Measurements from ENCODE around the gene HSBP1. TPM values are rescaled to one million over a fixed set of nuclear protein-coding genes. Genes with fewer than 3 reads are reported as not detected.

The HSBP1 gene
- total RNA-seq, 1 experiment from 2014 or later: 30.7 TPM

DNA sequence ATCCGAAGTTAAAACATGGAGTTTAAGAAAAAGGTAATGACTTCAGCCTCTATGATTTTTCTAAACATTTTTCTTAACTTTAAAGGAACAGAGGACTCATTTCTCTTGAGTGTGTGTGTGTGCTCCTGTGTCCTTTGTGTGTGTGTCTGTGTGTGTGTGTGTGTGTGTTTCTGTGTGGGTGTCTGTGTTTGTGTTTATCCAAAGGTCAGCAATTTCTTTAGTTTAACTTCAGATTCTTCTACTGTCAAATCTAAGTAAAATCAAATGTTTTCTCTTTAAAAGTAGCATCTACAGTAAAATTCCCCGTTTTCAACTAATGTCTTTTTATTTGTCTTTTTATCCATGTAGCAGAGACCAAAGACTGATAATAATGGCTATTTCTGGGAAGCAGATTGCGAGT, 31.8 kb downstream of the HSBP1 start:
- no peak for DNase-seq (ENCODE audit: low spot score)

DNA sequence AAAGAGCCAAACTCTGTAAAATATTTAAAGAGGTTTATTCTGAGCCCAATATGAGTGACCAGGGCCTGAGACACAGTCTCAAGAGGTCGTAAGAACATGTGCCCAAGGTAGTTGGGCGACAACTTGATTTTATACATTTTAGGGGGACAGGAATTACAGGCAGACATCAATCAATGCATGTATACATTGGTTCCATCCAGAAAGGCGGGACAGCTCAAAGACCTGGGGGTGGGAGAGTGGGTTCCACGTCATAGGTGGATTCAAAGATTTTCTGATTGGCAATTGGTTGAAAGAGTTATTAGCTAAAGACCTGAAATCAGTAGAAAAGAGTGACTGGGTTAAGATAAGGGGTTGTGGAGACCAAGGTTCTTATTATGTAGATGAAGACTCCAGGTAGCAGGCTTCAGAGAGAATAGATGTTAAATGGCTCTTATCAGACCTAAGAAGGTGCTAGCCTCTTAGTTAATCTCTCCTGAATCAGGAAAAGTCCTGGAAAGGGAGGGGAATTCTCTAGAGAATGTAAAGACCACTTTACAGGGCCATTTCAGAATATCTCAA, 32.4 kb downstream of the HSBP1 start:
- no peak for DNase-seq (ENCODE audit: low spot score)

DNA sequence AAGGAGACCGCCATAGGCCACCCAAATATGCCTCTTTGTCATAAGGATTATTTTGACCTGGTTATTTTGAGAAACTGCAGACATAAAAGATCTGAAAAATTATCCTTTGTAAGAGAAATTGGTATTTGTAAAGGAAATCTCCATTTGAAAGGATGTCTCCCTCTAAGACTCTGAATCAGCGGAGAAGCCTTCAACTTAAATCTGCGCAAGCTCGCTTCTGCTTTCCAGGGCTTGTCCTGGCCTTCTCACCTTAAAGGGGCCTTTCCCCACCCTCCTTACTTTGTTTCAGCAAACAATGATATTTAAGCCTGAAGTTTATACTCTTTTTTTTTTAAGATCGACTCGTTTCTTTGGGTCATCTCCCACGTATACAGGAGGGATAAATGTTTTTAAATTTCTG, 34.5 kb downstream of the HSBP1 start:
- DNase-seq (ENCODE audit: low spot score): no peak

DNA sequence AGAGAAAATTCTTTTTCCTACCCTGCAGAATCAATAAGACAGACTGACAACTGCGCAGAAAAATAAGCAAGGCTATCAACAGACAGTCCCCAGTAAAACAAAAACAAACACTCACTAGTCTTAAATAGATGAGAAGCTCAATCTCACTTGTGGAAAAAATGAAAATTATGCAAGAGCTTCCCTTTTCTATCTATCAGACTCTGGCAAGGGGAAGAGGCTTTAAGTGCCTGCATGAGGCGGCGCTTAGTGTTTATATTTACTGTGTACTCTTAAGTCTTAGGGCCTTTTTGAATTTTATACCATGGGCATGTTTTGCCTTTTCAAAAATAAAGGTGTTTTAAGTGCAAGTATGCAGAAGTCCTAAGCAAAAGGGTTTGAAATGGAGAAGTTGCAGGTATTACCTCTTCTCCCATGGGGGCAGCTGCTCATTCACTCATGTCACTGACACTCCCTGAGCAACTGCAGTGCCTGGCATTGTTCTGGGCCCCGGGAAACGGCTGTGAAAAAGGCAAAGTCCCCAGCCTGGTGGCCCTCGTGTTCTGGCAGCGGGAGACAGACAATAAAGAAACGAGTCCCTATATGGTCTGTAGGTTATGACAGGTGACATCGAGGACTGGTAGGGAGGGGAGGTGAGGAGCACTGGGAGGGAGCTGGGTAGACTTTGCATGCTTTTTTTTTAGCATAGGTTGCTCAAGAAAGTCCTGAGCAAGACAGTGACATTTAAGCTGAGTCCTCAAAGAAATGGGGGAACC, 35.2 kb downstream of the HSBP1 start:
- no peak for DNase-seq (ENCODE audit: low spot score)

DNA sequence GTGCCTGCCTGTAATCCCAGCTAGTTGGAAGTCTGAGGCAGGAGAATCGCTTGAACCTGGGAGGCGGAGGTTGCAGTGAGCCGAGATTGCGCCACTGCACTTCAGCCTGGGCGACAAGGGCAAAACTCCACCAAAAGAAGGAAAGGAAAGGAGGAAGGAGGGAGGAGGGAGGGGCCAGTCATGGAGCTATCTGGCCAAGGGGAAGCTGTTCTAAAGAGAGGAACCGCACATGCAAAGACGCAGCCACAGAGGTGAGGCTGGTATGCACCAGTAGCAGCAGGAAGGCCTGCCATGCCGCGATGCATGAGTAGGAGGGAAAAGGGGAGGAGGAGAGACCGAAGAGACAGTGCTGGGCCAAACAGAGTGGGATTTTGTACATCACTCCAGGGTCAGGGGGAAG, 35.9 kb downstream of the HSBP1 start:
- no peak for DNase-seq (ENCODE audit: low spot score)

DNA sequence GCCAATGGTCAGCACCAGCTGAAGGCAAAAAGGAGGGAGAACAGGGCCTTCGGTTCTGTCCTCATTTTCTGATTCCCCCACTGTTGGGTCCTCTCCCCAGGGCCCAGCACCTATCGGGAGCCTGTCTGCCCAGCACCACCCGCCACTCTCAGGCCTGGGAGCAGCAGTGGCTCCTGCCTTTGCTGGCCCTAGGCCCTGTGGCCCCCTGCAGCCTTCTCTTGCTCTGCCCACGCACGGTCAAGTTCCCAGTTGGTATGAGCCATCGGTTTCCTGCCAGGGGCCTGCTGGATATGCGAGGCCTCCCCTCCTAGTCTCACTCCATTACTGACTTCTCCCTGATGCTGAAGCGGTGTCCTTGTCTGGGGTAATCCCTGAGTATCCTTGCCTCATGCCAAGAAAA, 37.5 kb downstream of the HSBP1 start:
- no peak for DNase-seq (ENCODE audit: low spot score)

DNA sequence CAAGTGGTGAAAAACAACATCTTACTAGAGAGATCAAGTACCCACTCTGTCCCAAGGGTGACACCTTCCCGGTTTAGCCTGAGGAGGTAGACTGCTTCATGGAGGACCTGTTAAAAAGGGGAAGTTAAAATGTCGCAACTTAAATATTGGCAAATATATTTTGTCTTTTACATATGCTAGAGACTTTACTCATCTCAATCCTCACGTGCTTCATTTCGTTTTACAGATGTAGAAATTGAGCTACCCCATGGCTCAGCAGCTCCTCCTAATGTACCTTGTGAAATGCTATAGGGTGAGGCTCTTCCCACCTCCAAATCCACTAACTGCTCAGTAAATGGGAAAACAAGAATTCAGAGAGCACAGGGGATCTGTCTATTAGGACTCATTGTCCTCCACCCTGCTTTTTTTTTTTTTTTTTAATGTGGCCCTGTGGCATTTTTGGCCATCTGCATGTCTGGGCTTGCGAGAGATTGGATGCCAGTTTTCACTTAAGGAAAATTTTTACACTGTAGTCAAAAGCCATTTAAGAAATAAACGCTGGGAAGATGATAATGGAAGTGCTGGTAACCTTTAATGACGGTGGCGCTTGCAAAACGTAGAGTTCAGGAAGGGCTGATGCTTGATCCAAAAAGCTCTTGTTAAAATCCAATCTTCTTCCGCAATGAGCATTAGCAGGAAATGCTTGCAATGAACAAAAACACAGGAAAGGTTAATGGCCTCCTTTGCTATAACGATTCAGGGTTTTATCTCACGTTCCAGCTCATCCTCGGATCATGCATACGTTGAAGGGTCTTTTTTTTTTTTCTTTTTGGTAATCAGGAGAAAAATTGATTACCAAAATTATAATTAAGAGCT, 39.8 kb downstream of the HSBP1 start:
- DNase-seq (ENCODE audit: low spot score): no peak

DNA sequence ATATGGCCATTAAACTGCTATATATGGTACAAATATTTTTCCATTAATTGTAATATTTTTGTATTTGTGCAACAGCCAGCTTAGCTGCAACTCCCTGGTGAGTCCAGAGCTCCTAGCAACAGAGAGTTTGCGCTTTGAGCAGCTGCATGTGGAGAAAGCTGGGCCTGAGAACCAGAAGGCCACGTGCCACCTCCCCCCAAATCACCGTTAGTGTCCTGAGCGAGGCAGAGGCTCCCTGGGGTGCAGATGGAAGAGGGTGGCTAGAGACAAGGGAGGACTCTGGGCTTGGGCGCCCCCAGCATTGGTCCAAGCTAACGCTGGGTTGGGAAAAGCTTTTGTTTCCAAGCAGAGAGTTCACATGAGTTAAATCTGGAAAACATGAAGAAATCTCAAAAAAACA, 41.6 kb downstream of the HSBP1 start:
- no peak for DNase-seq (ENCODE audit: low spot score)

DNA sequence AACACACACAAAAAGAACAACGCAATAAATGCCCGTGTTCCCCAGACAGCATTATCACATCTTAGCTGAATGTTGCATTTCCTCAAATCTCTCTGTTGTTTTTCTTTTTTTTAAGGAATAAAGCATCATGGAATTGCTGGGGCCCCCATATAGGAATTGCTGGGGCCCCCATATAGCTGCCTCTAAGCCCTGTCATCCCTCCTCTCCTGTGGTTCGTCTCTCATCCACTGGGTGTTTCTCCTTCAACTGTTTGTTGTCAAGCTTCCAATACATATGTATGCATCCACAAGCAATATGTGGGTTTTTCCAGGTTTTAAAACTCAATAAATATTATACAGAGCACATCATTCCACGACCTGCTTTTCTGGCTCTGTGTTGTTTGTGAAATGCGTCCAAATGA, 43.2 kb downstream of the HSBP1 start:
- DNase-seq (ENCODE audit: low spot score): no peak

DNA sequence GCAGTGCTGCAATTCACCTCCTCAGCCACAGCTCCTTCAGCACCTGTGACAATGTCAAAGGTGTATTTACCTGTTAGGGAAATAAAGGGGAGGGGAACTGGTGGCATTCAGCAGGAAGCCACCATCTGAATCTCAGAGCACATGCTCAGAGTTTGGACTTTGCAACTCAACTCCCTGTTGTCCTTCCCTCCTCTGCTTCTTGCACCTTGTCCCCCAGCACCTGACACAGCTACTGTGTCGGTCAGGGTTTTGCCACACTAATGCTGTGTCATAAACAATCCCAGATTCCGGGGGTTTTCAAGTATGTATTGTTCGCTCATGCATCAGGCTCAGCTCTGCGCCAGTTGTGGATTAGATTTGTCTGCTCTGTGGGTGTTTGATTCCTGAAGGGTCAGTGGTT, 43.7 kb downstream of the HSBP1 start:
- no peak for DNase-seq (ENCODE audit: low spot score)

DNA sequence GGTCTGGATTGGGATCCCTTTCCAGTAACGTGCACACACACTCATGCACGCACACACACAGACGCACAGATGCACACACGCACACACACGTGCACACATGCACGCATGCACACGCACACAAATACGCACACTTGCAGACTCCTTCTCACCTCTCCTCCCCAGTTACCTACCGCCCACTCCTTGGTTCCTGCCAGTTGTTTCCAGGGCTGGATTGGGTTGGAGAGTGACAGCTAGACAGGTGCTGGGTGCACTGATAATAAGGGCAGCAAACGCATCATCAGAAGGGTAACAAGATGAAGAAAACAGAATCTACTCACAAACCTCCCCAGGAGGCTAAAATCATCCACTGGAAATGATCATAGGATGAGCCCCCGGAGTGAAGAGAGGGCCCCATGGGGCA, 45.0 kb downstream of the HSBP1 start:
- DNase-seq (ENCODE audit: low spot score): no peak

DNA sequence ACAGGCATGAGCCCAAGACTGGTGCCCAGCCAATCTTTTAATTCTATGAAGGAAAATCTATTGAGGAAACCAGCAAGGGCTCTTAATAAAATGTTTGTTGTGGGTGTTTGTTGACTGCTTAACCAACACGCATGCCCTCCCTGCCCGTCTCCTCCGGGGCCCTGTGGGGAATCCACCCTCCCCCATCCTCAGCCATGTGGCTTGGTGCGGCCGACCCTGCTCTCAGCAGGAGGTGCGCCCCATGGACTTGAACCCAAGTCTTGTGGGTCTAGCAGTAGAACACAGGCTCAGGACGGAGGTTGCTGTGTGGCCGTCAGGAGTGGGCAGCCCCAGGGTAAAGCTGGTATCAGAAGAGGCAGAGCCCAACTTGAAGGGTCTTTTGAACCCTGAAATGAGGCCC, 46.1 kb downstream of the HSBP1 start:
- DNase-seq (ENCODE audit: low spot score): no peak

DNA sequence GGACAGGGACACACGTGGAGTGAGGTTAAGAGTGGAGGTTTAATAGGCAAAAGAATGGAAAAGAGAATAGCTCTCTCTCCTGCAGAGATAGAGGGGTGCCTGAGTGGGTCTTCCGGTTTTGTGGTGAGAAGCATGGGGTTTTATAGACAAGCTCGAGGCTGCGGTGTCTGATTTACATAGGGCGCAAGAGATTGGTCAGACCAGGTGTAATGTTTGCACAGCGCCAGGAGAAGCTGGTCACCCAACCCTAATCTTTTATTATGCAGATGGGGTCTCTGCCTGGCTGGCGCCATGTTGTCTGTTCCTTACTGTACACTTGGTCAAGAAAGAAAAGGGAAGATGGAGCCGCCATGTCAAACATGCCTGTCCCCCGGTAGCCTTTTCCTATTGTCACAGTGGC, 46.6 kb downstream of the HSBP1 start:
- DNase-seq (ENCODE audit: low spot score): no peak

DNA sequence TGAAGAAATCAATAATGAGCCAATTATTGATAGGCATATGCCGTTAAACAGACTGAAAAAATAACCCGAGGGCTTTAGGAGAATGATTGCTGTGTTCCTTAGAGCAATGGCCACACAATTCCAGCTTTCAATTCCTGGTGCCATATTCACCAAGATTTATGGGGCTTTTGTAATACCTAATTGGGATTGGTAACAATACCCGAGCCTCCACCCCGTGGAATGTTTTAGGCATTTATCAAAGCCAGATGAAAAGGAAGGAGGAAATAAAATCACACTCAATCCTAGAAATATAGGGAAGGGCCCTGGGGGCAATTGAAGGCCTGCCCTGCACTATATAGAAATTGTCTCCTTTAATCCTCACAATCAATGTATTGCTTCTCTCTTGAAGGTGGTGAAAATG, 49.0 kb downstream of the HSBP1 start:
- DNase-seq (ENCODE audit: low spot score): no peak

DNA sequence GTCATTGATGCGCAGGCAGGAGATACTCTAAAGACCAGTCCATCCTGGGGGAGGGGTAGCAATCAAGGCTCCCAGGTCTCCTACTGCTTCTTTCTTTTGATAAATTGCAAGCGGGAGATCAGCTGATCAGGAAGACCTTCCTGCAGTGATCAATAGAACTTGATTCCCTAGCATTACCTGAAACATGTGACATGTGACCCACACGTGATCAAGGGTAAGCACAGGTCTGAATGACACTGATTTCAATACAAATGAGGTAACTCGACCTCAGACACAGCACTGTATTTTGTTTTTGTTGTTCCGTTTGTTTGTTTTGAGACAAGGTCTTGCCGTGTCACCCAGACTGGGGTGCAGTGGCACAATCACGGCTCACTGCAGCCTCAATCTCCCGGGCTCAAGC, 51.5 kb downstream of the HSBP1 start:
- DNase-seq (ENCODE audit: low spot score): no peak

DNA sequence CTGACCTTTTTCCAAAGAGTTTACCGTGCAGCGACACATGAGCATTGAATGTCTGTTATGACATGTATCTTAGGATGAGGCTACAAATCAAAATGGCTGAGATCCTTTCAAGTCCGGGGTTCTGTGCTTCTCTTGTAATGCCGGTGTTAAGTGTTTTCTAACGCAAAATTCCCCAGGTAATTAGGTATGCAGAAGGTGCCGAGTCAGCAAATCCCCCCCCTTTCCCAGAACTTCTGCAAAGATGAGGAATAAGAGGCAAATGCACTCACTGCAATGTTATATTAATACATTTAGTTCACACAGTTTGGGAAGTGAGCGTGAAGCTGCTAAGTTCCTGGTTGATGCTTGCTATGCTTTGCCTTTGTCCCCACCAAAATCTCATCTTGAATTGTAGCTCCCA, 54.9 kb downstream of the HSBP1 start:
- DNase-seq (ENCODE audit: low spot score): no peak

DNA sequence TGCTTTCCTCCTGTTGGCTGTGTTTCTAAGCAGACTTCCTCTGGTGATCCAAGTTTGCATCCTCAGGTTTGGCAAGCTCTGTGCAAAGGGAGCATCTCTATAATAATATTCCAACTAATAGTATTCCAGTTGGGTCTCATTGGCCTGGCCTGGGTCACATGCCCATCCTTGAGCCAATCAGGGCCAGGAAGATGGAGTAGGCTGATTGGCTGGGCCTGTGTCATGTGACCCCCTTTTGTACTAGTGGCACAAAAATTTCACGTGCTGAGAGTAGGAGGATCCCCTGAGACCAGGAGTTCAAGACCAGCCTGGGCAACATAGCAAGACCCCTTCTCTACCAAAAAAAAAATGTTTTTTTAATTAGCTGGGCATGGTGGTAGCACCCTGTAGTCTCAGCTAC, 55.9 kb downstream of the HSBP1 start:
- no peak for DNase-seq (ENCODE audit: low spot score)

Other genes with a start within 250 kb of the HSBP1 start
- gene MLYCD, start 91.1 kb downstream of the HSBP1 start, total RNA-seq (2014; rRNA removed; shearing (Covaris generic)): 1.4 and 1.7 TPM in 2 replicates
- gene OSGIN1, start 145.3 kb downstream of the HSBP1 start, total RNA-seq (2014; rRNA removed; shearing (Covaris generic)): 26.1 and 27.3 TPM in 2 replicates
- 0.37 and 0.52 TPM in 2 replicates for gene NECAB2, start 160.3 kb downstream of the HSBP1 start, total RNA-seq (2014; rRNA removed; shearing (Covaris generic))
- not detected in 2 replicates for gene SLC38A8, start 234.8 kb downstream of the HSBP1 start, total RNA-seq (2014; rRNA removed; shearing (Covaris generic))